Stimulated activated CD4-positive, alpha-beta T cell treated with anti-CD3 and anti-CD28 coated beads, Interleukin-4, amount 100 ng/mL, for 24 hours (primary cell): ENCODE measurements around the gene HMCN1.

Experiments used
- DNase-seq: peaks from one replicate; pipeline ENCODE4 v3.0.0-alpha.2; 2020

Gene HMCN1

GRCh38 chr1:185808631-185809030 lies 74.4 kb downstream of the HMCN1 start:
- DNase-seq = no peak

GRCh38 chr1:185811073-185811709 lies 77.0 kb downstream of the HMCN1 start:
- no peak for DNase-seq

- no peak for DNase-seq
Measured at GRCh38 chr1:185812934-185813333, 78.7 kb downstream of the HMCN1 start.

GRCh38 chr1:185813401-185813979 lies 79.3 kb downstream of the HMCN1 start:
- peak; percentile 5 for DNase-seq

GRCh38 chr1:185816460-185816859 lies 82.3 kb downstream of the HMCN1 start:
- no peak for DNase-seq

- DNase-seq = no peak
Measured at GRCh38 chr1:185819798-185820197, 85.6 kb downstream of the HMCN1 start.

GRCh38 chr1:185821612-185822385 lies 87.6 kb downstream of the HMCN1 start:
- no peak for DNase-seq

GRCh38 chr1:185823467-185823866 lies 89.3 kb downstream of the HMCN1 start:
- DNase-seq = no peak

GRCh38 chr1:185824106-185824505 lies 89.9 kb downstream of the HMCN1 start:
- no peak for DNase-seq

- no peak for DNase-seq
Measured at GRCh38 chr1:185825556-185825955, 91.4 kb downstream of the HMCN1 start.

GRCh38 chr1:185834371-185834905 lies 100.2 kb downstream of the HMCN1 start:
- DNase-seq = no peak

- DNase-seq = no peak
Measured at GRCh38 chr1:185835191-185835590, 101.0 kb downstream of the HMCN1 start.

GRCh38 chr1:185837711-185838110 lies 103.5 kb downstream of the HMCN1 start:
- DNase-seq = no peak

- no peak for DNase-seq
Measured at GRCh38 chr1:185838111-185838510, 103.9 kb downstream of the HMCN1 start.

GRCh38 chr1:185840880-185841279 lies 106.7 kb downstream of the HMCN1 start:
- DNase-seq = no peak

- DNase-seq = no peak
Measured at GRCh38 chr1:185843297-185843869, 109.2 kb downstream of the HMCN1 start.

GRCh38 chr1:185843986-185844385 lies 109.8 kb downstream of the HMCN1 start:
- DNase-seq = no peak

- DNase-seq = no peak
Measured at GRCh38 chr1:185846672-185847444, 112.7 kb downstream of the HMCN1 start.

- DNase-seq = no peak
Measured at GRCh38 chr1:185849014-185849413, 114.8 kb downstream of the HMCN1 start.

- DNase-seq = no peak
Measured at GRCh38 chr1:185850366-185850765, 116.2 kb downstream of the HMCN1 start.

- DNase-seq = no peak
Measured at GRCh38 chr1:185853739-185854138, 119.5 kb downstream of the HMCN1 start.

- no peak for DNase-seq
Measured at GRCh38 chr1:185856482-185856881, 122.3 kb downstream of the HMCN1 start.

- DNase-seq = no peak
Measured at GRCh38 chr1:185857442-185857841, 123.3 kb downstream of the HMCN1 start.
